GM10248 (cell line): Measurements from ENCODE around the gene IL16.
A peak's percentile ranks its signal among the peaks of the same experiment; 100 is the strongest.

ENCODE experiments used
- CTCF ChIA-PET: fragments of 300-600 bp; sonication (Branson Sonifier 250); formaldehyde crosslinking; extraction: SDS; loops from one replicate; lab custom pipeline; 2021; ENCODE audit warnings: antibody characterized with exemption; lab: Yijun Ruan, JAX
- POLR2A ChIA-PET: fragments of 350-650 bp; sonication (Branson Sonifier 250); formaldehyde crosslinking; extraction: SDS; loops from one replicate; lab custom pipeline; 2020; ENCODE audit warnings: antibody characterized with exemption; lab: Yijun Ruan, JAX
- DNase-seq: peaks from one replicate; pipeline ENCODE4 v3.0.0; 2012; ENCODE audit errors: extremely low spot score
- TF ChIP-seq, protein P1 (sequence below): IDR thresholded peaks from 2 replicates; pipeline ENCODE4 v1.5.1; 2012; ENCODE audit warnings: mild to moderate bottlenecking, low read depth; ENCODE audit errors: extremely low read depth, missing control alignments, control extremely low read depth

IL16 gene

DNA sequence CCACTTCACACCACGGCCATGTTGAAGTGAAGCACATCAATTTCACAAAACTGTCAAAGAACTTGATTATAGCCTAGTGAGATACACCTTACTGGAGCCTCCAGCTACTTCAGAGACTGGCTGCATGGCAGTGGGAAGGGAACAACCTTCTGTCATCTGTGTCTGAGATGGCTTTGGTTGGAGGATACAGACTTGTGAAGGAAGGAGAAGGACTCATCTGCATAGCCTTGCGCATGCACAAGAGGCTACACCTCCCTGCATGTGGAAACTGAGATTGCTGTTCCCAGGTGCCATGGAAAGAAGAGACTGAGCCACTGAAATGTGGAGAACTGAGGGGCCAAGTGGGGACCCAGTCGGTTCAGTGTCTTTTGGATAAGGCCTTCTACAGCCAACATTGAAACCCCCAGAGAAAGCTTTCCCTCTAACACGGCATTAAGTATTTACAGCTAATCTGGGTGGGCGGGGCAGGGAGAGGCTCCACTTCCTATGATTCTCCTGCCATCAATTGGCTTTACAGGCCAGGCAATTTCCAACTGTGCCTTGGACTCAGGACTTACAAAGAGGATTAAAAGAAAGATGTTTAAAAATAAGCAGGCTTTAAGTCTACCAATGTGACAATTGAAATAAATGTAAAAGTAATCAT is 58.8 kb downstream of the IL16 start:
- CTCF ChIA-PET = interaction anchor here (3.3 kb wide), 1 partner anchor 11 kb away, joined by 49 read pairs; no protein-coding TSS in a partner anchor
- DNase-seq = no peak
- POLR2A ChIA-PET = interaction anchor here (0.5 kb wide), 1 partner anchor 57 kb away, joined by 3 read pairs; no protein-coding TSS in a partner anchor
- TF ChIP-seq, protein P1, sequence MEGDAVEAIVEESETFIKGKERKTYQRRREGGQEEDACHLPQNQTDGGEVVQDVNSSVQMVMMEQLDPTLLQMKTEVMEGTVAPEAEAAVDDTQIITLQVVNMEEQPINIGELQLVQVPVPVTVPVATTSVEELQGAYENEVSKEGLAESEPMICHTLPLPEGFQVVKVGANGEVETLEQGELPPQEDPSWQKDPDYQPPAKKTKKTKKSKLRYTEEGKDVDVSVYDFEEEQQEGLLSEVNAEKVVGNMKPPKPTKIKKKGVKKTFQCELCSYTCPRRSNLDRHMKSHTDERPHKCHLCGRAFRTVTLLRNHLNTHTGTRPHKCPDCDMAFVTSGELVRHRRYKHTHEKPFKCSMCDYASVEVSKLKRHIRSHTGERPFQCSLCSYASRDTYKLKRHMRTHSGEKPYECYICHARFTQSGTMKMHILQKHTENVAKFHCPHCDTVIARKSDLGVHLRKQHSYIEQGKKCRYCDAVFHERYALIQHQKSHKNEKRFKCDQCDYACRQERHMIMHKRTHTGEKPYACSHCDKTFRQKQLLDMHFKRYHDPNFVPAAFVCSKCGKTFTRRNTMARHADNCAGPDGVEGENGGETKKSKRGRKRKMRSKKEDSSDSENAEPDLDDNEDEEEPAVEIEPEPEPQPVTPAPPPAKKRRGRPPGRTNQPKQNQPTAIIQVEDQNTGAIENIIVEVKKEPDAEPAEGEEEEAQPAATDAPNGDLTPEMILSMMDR = no peak

DNA sequence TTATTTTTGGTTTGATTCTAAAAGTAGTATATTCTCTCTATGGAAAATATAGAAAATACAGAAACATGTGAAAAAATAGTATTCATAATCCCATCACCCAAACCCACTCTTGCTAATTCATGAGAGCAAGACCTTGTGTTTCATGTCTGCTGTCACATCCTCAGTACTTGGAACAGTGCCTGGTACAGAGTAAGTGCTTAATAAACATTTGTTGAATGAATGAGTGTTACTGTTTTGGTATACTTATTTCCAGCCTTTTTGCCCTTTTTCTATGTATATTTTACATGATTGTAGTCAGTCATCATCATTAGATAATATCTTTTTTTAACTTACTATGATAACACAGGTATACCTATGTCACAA is 59.3 kb downstream of the IL16 start:
- POLR2A ChIA-PET = interaction anchor here (0.5 kb wide), 1 partner anchor 57 kb away, joined by 3 read pairs; no protein-coding TSS in a partner anchor
- TF ChIP-seq, protein P1 = no peak
- DNase-seq = no peak
- CTCF ChIA-PET = interaction anchor here (2.8 to 3.3 kb wide), 2 partner anchors 10 kb away, joined by 15 to 49 read pairs; no protein-coding TSS in a partner anchor

DNA sequence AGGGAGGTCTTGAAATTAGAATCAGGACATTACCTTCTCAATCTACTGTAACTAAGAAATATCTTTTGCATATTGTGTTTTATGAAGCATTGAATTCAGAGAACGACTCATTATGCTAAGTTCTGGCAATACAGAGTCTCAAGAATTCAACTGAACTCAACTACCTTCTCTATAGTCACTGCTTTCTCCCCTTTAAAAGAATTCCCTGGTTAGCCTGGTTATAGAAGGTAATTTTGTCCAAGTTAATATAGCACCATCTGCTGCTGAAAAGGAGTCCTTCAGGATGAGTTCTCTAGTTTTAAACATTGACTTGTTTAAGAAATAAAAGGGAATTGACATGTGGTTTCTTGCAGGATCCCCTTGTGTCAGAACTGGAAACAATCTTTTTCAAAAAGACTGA is 60.2 kb downstream of the IL16 start:
- CTCF ChIA-PET = interaction anchor here (2.8 kb wide), 1 partner anchor 10 kb away, joined by 15 read pairs; no protein-coding TSS in a partner anchor
- POLR2A ChIA-PET = no interaction called here
- DNase-seq = no peak
- TF ChIP-seq, protein P1 = peak; percentile 23

DNA sequence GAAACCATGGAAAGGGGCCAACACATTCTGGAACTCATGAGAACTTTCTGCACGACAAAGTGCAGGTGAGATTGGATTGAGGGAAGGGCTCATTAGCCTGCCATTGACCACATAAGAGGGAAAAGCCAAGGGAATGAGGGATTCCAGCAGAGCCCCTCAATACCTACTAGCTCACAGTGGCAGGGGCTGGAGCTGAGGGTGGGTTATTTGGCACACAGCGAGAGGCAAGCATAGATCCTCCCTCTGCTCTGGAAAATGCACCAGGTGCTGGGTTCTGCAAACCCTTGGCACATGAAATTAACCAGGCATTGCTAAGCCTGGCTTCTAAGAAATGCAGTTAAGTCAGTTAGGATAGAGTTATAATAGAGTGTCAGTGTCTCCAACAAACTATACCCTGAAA is 60.8 kb downstream of the IL16 start:
- CTCF ChIA-PET = interaction anchor here (0.9 to 13.5 kb wide), 3 partner anchors 9 to 154 kb away, joined by 3 to 455 read pairs (median 15); no protein-coding TSS in a partner anchor

DNA sequence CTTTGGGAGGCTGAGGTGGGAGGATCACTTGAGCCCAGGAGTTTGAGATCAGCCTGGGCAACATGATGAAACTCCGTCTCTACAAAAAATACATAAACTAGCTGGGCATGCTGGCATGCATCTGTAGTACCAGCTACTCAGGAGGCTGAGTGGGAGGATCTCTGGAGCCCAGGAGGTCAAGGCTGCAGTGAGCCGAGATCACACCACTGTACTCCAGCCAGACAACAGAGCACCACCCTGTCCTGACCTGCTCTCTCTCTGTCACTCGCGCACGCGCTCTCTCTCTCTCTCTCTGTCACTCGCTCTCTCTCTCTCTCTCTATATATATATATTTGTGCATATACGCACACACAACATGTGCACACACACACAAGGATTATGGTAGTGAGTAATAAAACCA is 61.8 kb downstream of the IL16 start:
- DNase-seq = no peak
- ChIA-PET POLR2A (no interaction called here), CTCF (interaction anchor here (0.9 to 13.5 kb wide), 3 partner anchors 8 to 155 kb away, joined by 3 to 455 read pairs (median 15); no protein-coding TSS in a partner anchor)
- TF ChIP-seq, protein P1 = no peak

More for the DNA sequence above, 60.8 kb downstream of the IL16 start:
- no peak for DNase-seq
- POLR2A ChIA-PET = no interaction called here
- TF ChIP-seq, protein P1 = no peak

DNA sequence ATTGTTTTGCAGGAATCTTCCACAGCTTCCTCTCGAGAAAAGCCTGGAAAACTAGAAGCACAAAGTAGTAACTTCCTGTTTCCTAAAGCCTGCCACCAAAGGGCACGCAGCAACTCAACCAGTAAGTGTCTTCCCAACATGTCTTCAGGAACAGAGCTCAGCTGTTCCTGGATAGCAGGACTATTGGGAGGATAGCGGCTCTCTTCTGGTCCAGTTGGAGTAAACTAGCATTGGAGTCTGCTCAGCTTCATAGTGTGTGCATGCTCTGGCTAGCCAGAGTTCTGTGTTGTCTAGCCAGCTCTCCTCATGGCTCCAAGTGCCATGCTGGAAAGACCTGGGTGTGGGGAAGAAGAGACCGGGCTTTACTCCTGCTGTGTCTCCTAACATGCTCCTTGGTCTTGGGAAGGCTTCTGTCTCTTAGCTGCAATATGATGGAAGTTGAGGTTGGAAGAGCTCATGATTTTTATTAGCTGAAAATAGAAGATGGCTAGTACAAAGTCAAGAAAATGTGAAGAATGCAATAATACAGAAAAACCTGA is 63.1 kb downstream of the IL16 start:
- TF ChIP-seq, protein P1 = no peak
- no peak for DNase-seq
- POLR2A ChIA-PET = no interaction called here
- CTCF ChIA-PET = interaction anchor here (0.8 to 13.5 kb wide), 3 partner anchors 12 to 157 kb away, joined by 3 to 455 read pairs (median 6); no protein-coding TSS in a partner anchor
